CD8-positive, alpha-beta memory T cell (primary cell): ENCODE measurements around the gene SLC8A1. TPM values are rescaled to one million over a fixed set of nuclear protein-coding genes. Genes with fewer than 3 reads are reported as not detected.
A peak's percentile ranks its signal among the peaks of the same experiment; 100 is the strongest.

Source experiments
- CTCF ChIA-PET: fragments of 350-600 bp; sonication (Branson Sonifier 250); formaldehyde crosslinking; loops from one replicate; lab custom pipeline; 2021; ENCODE audit warnings: antibody characterized with exemption; lab: Charles Lee
- POLR2A ChIA-PET: fragments of 350-600 bp; sonication (Branson Sonifier 250); formaldehyde crosslinking; loops from one replicate; lab custom pipeline; 2021; ENCODE audit warnings: antibody characterized with exemption; lab: Charles Lee
- DNase-seq, 5 donors: peaks; one replicate each; pipeline versions ENCODE4 v3.0.0 to v3.0.0-alpha.2; 2020 to 2022; ENCODE audit warnings: mixed read lengths in 1 of 5
- H3K27ac ChIP-seq: one replicate; pipeline ENCODE4 v1.7.0; 2013; ENCODE audit warnings: low read depth, mild to moderate bottlenecking, low read length, moderate library complexity
- H3K27me3 ChIP-seq: 2 replicates; pipeline ENCODE4 v1.7.0; 2013; ENCODE audit warnings: low read length, mild to moderate bottlenecking; ENCODE audit not compliant: insufficient read depth, poor library complexity, severe bottlenecking
- H3K36me3 ChIP-seq: 2 replicates; pipeline ENCODE4 v1.7.0; 2013; ENCODE audit warnings: mild to moderate bottlenecking, low read length, moderate library complexity; ENCODE audit not compliant: insufficient read depth
- H3K4me1 ChIP-seq: 2 replicates; pipeline ENCODE4 v1.7.0; 2013; ENCODE audit warnings: mild to moderate bottlenecking, low read length, moderate library complexity; ENCODE audit not compliant: insufficient read depth
- H3K4me3 ChIP-seq: 2 replicates; pipeline ENCODE4 v1.7.0; 2013; ENCODE audit warnings: mild to moderate bottlenecking, low read length
- H3K9me3 ChIP-seq: 2 replicates; pipeline ENCODE4 v1.7.0; 2013; ENCODE audit warnings: mild to moderate bottlenecking, low read length
- H3K27ac Mint-ChIP-seq, 8 donors: one replicate each; pipeline ENCODE4 v1.8.0; 2020 to 2021; ENCODE audit warnings: mixed read lengths in 8 of 8, mild to moderate bottlenecking in 6 of 8, inconsistent platforms in 3 of 8, moderate library complexity in 3 of 8
- H3K27me3 Mint-ChIP-seq, 2 donors: one replicate each; pipeline ENCODE4 v1.8.0; 2020 to 2021; ENCODE audit warnings: mixed read lengths in 2 of 2, mild to moderate bottlenecking in 1 of 2, moderate library complexity in 1 of 2
- H3K36me3 Mint-ChIP-seq, 3 donors: one replicate each; pipeline ENCODE4 v1.8.0; 2020 to 2021; ENCODE audit warnings: mixed read lengths in 3 of 3, inconsistent platforms in 1 of 3, mild to moderate bottlenecking in 1 of 3
- H3K4me1 Mint-ChIP-seq, 3 donors: one replicate each; pipeline ENCODE4 v1.8.0; 2020 to 2021; ENCODE audit warnings: mixed read lengths in 3 of 3, inconsistent platforms in 1 of 3, mild to moderate bottlenecking in 1 of 3
- H3K4me3 Mint-ChIP-seq, 7 donors: one replicate each; pipeline ENCODE4 v1.8.0; 2020 to 2021; ENCODE audit warnings: mixed read lengths in 7 of 7, mild to moderate bottlenecking in 6 of 7, moderate library complexity in 4 of 7, inconsistent platforms in 2 of 7
- H3K9me3 Mint-ChIP-seq, 5 donors: one replicate each; pipeline ENCODE4 v1.8.0; 2020 to 2022; ENCODE audit warnings: mixed read lengths in 5 of 5, mild to moderate bottlenecking in 3 of 5, moderate library complexity in 2 of 5, inconsistent platforms in 1 of 5
- polyA plus RNA-seq: library from polyadenylated mRNA; unstranded; fragments of 300-500 nt; fragmentation: Illumina TruSeq; gene quantifications from one replicate; pipeline ENCODE4 v1.2.3, GENCODE V29; 2021
- total RNA-seq, 2 experiments: library from RNA; stranded (reverse); gene quantifications; one replicate each; pipeline ENCODE4 v1.2.3, GENCODE V29; 2021

The SLC8A1 gene
- total and polyA plus RNA-seq, 3 experiments from 2014 or later = 0.15 to 0.22 TPM; not detected in 1

DNA sequence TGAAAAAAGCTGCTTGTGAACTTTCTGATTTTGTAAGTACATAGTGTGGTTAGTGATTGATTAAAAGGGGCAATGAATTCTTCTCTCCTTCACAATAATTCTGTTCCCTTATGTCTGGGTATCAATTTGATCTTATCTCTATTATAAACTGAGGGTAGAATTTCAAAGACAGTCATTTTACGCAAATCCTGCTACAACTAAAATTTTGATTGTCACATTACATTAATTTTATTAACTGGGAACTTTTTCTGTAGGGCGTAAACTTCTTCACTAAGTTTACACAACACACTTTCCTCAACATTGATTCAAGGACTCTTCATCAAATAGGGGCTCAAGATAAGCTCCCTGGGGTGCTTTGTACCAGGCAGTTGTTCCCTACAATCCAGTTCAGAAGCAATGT is 5.0 kb upstream of the SLC8A1 start:
- CTCF ChIA-PET = no interaction called here
- H3K9me3 ChIP-seq = no peaks in the 10 kb centered on the region
- H3K4me3 ChIP-seq = no peak overlapping the region
- POLR2A ChIA-PET = no interaction called here
- no peaks in the 10 kb centered on the region for H3K36me3 ChIP-seq
- Mint-ChIP-seq H3K4me3 (no peak overlapping the region), H3K36me3 (no peaks in the 10 kb centered on the region), H3K4me1 (peaks cover 3 to 5% (median 4%) of the 10 kb centered on the region in 3 donors), H3K9me3 (peaks cover 4 to 14% (median 4%) of the 10 kb centered on the region in 5 donors), H3K27ac (no peak overlapping the region), H3K27me3 (peaks cover 11% of the 10 kb centered on the region in 2 donors)
- no peak for DNase-seq
- no peak overlapping the region for H3K27ac ChIP-seq
- no peaks in the 10 kb centered on the region for H3K4me1 ChIP-seq
- H3K27me3 ChIP-seq = no peaks in the 10 kb centered on the region

DNA sequence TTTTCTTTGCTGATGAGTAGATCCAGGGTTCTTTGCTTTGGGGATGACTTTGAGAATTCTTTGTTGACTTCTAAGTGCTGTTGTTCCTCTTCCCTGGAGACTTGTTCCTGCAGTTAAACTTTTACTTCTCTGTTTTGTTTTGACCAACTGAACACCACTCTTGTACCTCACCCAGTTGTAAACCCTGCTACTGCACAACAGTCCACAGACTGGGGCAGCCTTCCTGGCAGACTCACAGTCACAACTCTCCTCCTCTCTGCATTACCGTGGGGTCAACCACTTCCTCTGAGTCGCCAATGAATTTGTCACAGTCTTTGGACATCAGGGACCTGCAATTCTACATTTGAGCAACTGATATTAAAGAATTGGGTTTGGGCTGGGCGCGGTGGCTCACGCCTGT is 3.8 kb upstream of the SLC8A1 start:
- ChIA-PET POLR2A (no interaction called here), CTCF (no interaction called here)
- Mint-ChIP-seq H3K4me1 (peaks cover 4 to 10% (median 8%) of the 10 kb centered on the region in 3 donors), H3K27ac (no peak overlapping the region), H3K9me3 (peaks cover 0 to 14% (median 4%) of the 10 kb centered on the region in 5 donors), H3K36me3 (peaks cover 0 to 2% (median 0%) of the 10 kb centered on the region in 3 donors), H3K27me3 (peaks cover 13 to 24% of the 10 kb centered on the region in 2 donors), H3K4me3 (no peak overlapping the region)
- DNase-seq = no peak
- Histone ChIP-seq H3K9me3 (no peaks in the 10 kb centered on the region), H3K36me3 (no peaks in the 10 kb centered on the region), H3K4me1 (no peaks in the 10 kb centered on the region), H3K4me3 (no peak overlapping the region), H3K27ac (no peak overlapping the region), H3K27me3 (no peaks in the 10 kb centered on the region)

DNA sequence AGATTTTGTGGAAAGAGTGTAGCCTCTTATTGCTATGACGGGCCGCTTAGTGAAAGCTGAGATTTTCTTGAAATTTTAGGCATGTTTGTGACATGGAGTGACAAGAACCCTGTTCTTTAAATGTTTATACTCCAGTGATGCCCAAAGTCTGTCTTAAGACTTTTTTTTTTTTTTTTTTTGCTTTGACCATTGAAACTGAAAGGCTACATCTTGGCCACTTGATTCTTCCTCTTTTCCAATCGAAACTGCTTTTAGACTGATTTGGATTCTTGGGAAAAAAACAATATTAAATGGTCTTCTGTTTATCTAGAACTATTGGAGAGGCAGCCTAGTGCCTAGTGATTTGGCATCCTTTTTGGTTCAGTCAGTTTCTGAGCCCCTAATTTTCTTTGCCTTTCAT is 2.4 kb upstream of the SLC8A1 start:
- Mint-ChIP-seq H3K36me3 (peaks cover 0 to 2% (median 0%) of the 10 kb centered on the region in 3 donors), H3K9me3 (peaks cover 0 to 21% (median 4%) of the 10 kb centered on the region in 5 donors), H3K4me1 (peaks cover 4 to 14% (median 8%) of the 10 kb centered on the region in 3 donors), H3K27ac (no peak overlapping the region), H3K27me3 (peaks cover 18 to 30% of the 10 kb centered on the region in 2 donors), H3K4me3 (no peak overlapping the region)
- ChIA-PET CTCF (no interaction called here), POLR2A (no interaction called here)
- Histone ChIP-seq H3K9me3 (no peaks in the 10 kb centered on the region), H3K36me3 (no peaks in the 10 kb centered on the region), H3K27ac (no peak overlapping the region), H3K4me1 (no peaks in the 10 kb centered on the region), H3K4me3 (no peak overlapping the region), H3K27me3 (no peaks in the 10 kb centered on the region)
- DNase-seq = no peak

DNA sequence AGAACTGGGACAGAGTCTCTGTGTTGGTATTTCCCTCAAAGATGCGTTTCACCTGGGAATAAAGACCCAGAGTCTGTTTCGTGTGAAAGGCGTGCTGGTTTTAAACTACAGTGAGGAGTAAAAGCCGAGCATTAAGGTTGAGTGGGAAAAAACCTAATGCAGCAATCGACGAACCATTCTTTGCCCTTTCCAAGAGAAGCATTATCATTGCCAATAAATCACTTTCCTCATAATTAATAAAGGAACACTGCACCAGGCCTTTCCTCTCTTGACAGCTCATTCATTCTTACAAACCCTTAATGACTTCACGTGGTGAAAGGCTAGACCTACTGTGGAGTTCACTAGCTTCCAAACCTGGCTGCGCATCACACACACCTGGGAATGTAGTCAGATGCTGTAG is 896 bp upstream of the SLC8A1 start:
- H3K36me3 ChIP-seq = no peaks in the 10 kb centered on the region
- H3K27ac Mint-ChIP-seq = no peak overlapping the region
- peak overlapping the region in 2 of 7 donors; percentile 6 to 45 for H3K4me3 Mint-ChIP-seq
- no peaks in the 10 kb centered on the region for H3K4me1 ChIP-seq
- no peak for DNase-seq
- no peak overlapping the region for H3K27ac ChIP-seq
- H3K27me3 ChIP-seq = no peaks in the 10 kb centered on the region
- no peaks in the 10 kb centered on the region for H3K9me3 ChIP-seq
- H3K4me3 ChIP-seq = no peak overlapping the region
- CTCF ChIA-PET = no interaction called here
- peaks cover 0 to 18% (median 6%) of the 10 kb centered on the region in 5 donors for H3K9me3 Mint-ChIP-seq
- POLR2A ChIA-PET = no interaction called here
- peaks cover 0 to 2% (median 0%) of the 10 kb centered on the region in 3 donors for H3K36me3 Mint-ChIP-seq
- peaks cover 18 to 30% of the 10 kb centered on the region in 2 donors for H3K27me3 Mint-ChIP-seq
- H3K4me1 Mint-ChIP-seq = peaks cover 4 to 14% (median 8%) of the 10 kb centered on the region in 3 donors

DNA sequence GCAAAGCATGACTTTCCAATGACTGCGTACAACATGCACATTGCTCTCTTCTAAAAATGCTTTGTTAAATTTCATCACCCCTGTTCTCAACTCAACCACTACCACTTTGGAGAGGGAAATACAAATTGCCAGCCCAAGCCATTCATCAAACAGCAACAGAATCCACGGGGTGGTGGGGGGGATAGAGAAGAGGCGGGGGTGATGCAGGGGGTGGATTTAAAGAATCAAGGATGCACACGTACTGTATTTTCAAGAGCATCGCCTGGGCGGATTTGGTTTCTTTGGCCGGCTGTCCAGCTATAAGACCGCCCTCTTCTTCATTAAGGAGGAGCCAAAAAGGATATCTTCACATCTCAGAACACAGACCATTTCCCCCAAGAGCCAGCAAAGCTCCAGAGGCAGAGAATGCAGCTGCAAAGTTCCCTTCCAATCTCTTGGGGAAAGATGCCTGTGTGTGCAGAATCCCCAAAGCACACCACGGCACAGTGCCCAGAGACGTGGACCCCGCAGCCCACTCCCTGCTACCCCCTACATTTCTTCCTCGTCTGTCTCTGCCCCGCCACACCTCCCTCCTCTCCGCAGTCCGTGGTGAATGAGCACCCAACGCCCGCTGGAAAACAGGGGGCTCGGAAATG is 977 bp downstream of the SLC8A1 start:
- H3K4me1 ChIP-seq = no peaks in the 10 kb centered on the region
- ChIA-PET POLR2A (no interaction called here), CTCF (no interaction called here)
- peaks cover 0 to 18% (median 6%) of the 10 kb centered on the region in 5 donors for H3K9me3 Mint-ChIP-seq
- no peak overlapping the region for H3K4me3 ChIP-seq
- H3K27ac ChIP-seq = no peak overlapping the region
- peaks cover 0 to 2% (median 0%) of the 10 kb centered on the region in 3 donors for H3K36me3 Mint-ChIP-seq
- H3K4me3 Mint-ChIP-seq = peak overlapping the region in 1 of 7 donors; percentile 17
- DNase-seq = no peak
- H3K27me3 Mint-ChIP-seq = peaks cover 18 to 30% of the 10 kb centered on the region in 2 donors
- no peaks in the 10 kb centered on the region for H3K36me3 ChIP-seq
- H3K4me1 Mint-ChIP-seq = peaks cover 4 to 14% (median 8%) of the 10 kb centered on the region in 3 donors
- H3K27me3 ChIP-seq = no peaks in the 10 kb centered on the region
- no peaks in the 10 kb centered on the region for H3K9me3 ChIP-seq
- H3K27ac Mint-ChIP-seq = no peak overlapping the region

DNA sequence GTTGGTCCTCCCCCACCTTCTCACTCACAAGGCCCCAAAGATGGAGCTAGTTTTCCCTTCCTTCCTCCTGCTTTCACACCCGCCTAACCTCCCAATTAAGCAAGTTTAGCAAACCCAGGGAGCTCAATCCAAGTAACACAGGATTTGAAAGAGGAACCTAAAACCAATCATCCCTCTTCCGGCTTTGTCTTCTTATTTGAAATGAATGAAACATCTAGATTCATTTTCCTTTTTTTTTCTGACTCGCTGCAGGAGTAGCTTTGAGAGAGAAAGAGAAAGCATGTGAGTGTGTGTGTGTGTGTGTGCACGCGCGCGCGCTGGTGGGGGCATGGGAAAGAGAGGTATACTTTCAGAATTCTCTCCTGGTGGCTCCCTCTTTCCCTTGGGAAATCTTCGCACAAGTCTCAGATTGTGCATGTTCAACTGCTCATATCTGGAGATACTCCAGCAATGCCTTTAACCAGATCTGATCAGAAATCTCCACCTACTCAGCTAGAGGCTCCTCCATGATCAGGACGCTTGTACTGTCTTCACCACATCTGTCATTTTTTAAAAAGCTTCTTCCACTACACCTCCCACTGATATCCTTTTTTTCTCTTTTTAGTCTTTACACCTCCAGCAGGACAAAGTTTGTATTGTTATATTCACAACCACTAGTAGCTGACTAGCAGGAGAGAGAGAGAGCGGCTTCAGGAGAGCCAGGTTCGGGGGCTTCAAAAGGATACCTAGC is 1.7 kb downstream of the SLC8A1 start:
- Mint-ChIP-seq H3K36me3 (peaks cover 0 to 2% (median 0%) of the 10 kb centered on the region in 3 donors), H3K27me3 (peaks cover 18 to 30% of the 10 kb centered on the region in 2 donors), H3K27ac (peak overlapping the region in 1 of 8 donors; percentile 30), H3K4me3 (peak overlapping the region in 2 of 7 donors; percentile 11 to 17), H3K4me1 (peaks cover 4 to 14% (median 8%) of the 10 kb centered on the region in 3 donors), H3K9me3 (peaks cover 0 to 18% (median 6%) of the 10 kb centered on the region in 5 donors)
- Histone ChIP-seq H3K36me3 (no peaks in the 10 kb centered on the region), H3K27ac (no peak overlapping the region), H3K27me3 (no peaks in the 10 kb centered on the region), H3K4me3 (no peak overlapping the region), H3K4me1 (no peaks in the 10 kb centered on the region), H3K9me3 (no peaks in the 10 kb centered on the region)
- ChIA-PET CTCF (no interaction called here), POLR2A (no interaction called here)
- DNase-seq = no peak

DNA sequence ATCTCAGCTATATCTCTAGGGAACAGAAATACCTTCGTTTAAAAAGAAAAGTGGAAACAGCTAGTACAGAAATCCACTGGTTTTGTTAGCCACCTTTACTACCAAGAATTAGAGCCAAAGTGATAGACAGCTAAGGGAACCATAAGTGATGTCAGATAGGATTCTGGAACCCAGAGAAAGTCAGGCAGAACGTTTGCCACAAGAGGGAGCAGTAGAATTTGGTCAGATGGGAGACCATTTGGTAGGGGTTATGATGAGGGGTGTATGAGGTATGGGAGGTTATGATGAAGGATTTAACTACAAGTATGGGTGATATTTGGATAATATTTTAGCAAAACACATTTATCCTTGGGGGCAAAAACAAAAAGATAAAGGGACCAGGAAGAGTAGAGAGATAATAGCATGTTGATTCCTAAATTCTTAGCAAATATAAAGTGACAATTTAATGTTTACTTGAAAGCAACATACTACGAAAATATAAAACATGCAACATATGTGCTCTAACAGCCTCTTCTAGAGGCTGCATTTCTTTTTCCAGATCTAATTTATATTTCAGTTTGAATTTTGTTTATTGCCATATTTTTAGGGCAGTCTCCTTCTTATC is 3.3 kb downstream of the SLC8A1 start:
- CTCF ChIA-PET = no interaction called here
- Mint-ChIP-seq H3K4me1 (peaks cover 4 to 14% (median 8%) of the 10 kb centered on the region in 3 donors), H3K36me3 (peaks cover 0 to 2% (median 0%) of the 10 kb centered on the region in 3 donors), H3K27me3 (peaks cover 18 to 30% of the 10 kb centered on the region in 2 donors), H3K27ac (no peak overlapping the region), H3K4me3 (peak overlapping the region in 1 of 7 donors; percentile 54), H3K9me3 (peaks cover 0 to 11% (median 6%) of the 10 kb centered on the region in 5 donors)
- POLR2A ChIA-PET = no interaction called here
- Histone ChIP-seq H3K36me3 (no peaks in the 10 kb centered on the region), H3K4me3 (no peak overlapping the region), H3K4me1 (no peaks in the 10 kb centered on the region), H3K9me3 (no peaks in the 10 kb centered on the region), H3K27me3 (no peaks in the 10 kb centered on the region), H3K27ac (no peak overlapping the region)
- DNase-seq = no peak

DNA sequence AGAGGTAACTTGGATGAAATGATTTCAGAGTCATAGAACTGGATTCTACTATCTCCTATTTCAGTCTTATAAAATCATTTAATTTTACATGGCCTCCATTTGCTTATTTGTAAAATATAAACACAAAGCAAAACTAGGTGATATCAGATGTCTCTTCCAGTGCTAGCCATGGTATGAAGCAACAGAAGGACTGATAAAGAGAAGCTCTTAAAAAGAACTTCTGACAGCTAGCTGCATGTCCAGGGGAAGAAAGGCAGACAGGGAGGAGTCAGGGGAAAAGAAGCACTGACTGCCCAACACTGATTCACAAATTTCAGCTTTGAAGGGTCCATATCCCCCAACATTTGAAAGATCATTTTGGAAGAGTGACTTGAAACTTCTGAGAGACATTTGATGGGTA is 6.4 kb downstream of the SLC8A1 start:
- Histone ChIP-seq H3K4me1 (no peaks in the 10 kb centered on the region), H3K4me3 (no peak overlapping the region), H3K27ac (no peak overlapping the region), H3K9me3 (no peaks in the 10 kb centered on the region), H3K27me3 (no peaks in the 10 kb centered on the region), H3K36me3 (no peaks in the 10 kb centered on the region)
- Mint-ChIP-seq H3K9me3 (peaks cover 0 to 12% (median 2%) of the 10 kb centered on the region in 5 donors), H3K4me3 (no peak overlapping the region), H3K36me3 (no peaks in the 10 kb centered on the region), H3K27me3 (peaks cover 2 to 4% of the 10 kb centered on the region in 2 donors), H3K27ac (no peak overlapping the region), H3K4me1 (peaks cover 0 to 2% (median 0%) of the 10 kb centered on the region in 3 donors)
- ChIA-PET CTCF (no interaction called here), POLR2A (no interaction called here)
- DNase-seq = no peak
